Measurements from ENCODE around the gene HSPA1A.

DNA sequence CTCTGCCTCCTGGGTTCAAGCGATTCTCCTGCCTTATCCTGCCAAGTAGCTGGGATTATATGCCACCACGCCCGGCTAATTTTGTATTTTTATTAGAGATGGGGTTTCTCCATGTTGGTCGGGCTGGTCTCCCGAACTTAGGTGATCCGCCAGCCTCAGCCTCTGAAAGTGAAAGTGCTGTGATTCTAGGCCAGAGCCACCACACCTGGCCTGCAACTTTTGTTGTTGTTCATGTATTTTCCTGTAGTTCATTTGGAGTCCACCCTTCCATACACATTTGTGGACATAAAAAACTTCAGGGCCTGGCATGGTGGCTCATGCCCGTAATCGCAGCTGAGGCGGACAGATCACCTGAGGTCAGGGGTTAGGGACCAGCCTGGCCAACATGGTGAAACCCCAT is 26.7 kb downstream of the HSPA1A start:
- no peak for TF ChIP-seq FOXK1 (CRISPR knock-in tag; IDR thresholded peaks at IDR 0.05)
- no peak for TF ChIP-seq ZNF416 (CRISPR knock-in tag; IDR thresholded peaks at IDR 0.05)
- no peak for TF ChIP-seq TEAD1 (CRISPR knock-in tag; IDR thresholded peaks at IDR 0.05)
- TF ChIP-seq NR3C1 (CRISPR knock-in tag; conservative IDR thresholded peaks at IDR 0.05; ENCODE audit: low read depth), result no peak
- no peak for TF ChIP-seq CBFB (CRISPR knock-in tag; IDR thresholded peaks at IDR 0.05; ENCODE audit: low read depth)
- TF ChIP-seq TEAD4 (CRISPR knock-in tag; IDR thresholded peaks at IDR 0.05), result no peak
- TF ChIP-seq, protein P1, sequence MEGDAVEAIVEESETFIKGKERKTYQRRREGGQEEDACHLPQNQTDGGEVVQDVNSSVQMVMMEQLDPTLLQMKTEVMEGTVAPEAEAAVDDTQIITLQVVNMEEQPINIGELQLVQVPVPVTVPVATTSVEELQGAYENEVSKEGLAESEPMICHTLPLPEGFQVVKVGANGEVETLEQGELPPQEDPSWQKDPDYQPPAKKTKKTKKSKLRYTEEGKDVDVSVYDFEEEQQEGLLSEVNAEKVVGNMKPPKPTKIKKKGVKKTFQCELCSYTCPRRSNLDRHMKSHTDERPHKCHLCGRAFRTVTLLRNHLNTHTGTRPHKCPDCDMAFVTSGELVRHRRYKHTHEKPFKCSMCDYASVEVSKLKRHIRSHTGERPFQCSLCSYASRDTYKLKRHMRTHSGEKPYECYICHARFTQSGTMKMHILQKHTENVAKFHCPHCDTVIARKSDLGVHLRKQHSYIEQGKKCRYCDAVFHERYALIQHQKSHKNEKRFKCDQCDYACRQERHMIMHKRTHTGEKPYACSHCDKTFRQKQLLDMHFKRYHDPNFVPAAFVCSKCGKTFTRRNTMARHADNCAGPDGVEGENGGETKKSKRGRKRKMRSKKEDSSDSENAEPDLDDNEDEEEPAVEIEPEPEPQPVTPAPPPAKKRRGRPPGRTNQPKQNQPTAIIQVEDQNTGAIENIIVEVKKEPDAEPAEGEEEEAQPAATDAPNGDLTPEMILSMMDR (IDR thresholded peaks at IDR 0.05), result no peak
- no peak for TF ChIP-seq NFE2L1 (CRISPR knock-in tag; IDR thresholded peaks at IDR 0.05)

All from WTC11 (cell line).